GM21717 (cell line): Measurements from ENCODE around the gene SOCS4.
"Not testable (repeated sequence)": the region's sequence is repeated elsewhere in the genome, so short reads cannot be mapped to it uniquely, and the experiment has no call there.

Experiments
- ATAC-seq: cut with Tn5 transposase; IDR thresholded peaks from one replicate; pipeline ENCODE4 v1.9.1; 2021; ENCODE audit warnings: mild to moderate bottlenecking, moderate library complexity; ENCODE audit not compliant: unreplicated experiment

Gene SOCS4

DNA sequence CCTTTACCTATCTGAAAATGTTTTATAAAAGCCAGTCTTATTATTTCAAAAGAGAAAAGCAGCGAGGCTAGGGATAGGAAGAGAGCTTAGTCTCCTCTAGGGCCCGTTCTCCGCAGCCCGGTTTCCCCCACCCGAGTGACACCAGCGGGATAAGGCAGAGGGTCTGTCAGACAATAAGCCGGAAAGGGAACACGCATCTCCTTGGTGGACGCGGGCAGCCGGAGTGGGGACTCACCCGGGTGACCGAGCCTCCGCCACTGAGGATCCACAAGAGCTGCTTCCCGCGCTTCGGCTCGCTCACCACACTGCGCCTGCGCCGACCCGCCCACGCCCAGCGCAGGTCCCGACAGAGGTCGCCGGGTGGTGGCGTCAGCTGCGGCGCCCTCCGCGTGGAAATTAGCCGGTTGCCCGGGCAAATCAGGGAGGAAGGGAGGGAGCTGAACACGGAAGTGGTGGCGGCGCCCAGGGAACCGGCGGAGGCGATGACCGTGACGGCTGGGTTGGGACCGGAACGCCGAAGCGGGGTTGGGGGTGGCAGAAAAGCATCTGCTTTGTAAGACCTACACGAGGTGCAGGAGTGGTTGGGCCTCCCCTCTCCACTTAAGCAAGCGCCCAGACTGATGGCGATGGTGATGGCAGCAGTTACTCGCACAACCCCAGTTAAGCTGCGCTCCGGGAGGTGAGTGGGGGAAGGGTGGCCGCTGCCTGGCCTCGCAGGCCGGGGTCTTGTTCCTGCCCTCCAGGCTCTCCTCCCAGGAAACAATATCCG lies at the start of gene SOCS4, which contains the start of gene WDHD1:
TSS of gene SOCS4 (plus strand) at position 444 of the 769 bp plus-strand sequence. CDS start 15,806 bp downstream, outside the sequence.
TSS of gene WDHD1 (minus strand) at position 307 of the 769 bp plus-strand sequence. CDS start 312 bp downstream, outside the sequence.
- ATAC-seq: peak; percentile 87

DNA sequence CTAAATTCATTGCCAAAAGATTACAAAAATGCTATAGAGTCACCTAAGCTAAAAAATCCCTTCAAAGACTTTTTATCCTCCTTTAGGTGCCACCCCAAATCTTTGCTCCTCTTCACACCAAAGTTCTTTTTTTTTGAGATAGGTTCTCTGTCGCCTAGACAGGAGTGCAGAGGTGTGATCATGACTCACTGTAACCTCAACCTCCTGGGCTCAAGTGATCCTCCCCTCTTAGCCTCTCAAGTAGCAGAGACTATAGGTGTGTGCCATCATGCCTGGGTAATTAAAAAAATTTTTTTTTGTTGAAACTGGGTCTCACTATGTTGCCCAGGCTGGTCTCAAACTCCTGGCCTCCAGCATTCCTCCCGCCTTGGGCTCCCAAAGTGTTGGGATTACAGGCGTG lies 48.0 kb upstream of the SOCS4 start:
- ATAC-seq: no peak

DNA sequence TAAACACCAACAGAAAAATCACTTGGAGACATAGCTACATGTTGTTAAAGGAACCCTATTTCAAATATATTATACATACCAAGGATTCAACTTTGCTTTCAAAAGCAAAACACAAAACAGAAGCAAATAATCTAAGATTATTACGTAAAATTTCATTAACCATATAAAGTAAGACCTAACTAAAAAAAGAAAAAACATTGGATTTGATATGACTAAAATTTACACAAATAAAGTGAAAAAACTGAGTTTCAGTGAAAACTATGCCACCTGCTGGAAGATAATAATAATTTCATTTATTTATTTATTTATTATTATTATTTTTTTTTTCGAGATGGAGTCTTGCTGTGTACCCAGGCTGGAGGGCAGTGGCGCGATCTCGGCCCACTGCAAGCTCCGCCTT lies 45.3 kb upstream of the SOCS4 start:
- no peak for ATAC-seq

DNA sequence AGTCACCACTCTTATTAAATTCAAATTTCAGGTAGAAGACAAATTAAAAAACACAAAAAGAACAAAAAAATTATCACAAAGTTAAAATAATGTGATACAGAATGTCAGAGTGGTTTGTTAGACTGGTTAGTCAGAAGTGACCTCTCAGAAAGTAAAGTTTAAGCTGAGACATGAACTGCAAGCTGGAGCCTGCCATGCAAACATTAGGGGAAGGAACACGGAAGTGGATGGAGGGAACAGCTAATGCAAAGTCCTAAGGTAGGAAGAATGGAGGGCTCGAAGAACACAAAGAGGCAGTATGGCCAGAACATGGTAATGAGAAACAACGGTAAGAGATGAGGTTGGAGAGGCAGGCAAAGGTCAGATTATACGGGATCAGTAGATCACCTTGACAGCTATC lies 41.9 kb upstream of the SOCS4 start:
- no peak for ATAC-seq

- no peak for ATAC-seq
These were observed 26.7 kb upstream of the SOCS4 start for GRCh38 chr14:55000381-55000780.

DNA sequence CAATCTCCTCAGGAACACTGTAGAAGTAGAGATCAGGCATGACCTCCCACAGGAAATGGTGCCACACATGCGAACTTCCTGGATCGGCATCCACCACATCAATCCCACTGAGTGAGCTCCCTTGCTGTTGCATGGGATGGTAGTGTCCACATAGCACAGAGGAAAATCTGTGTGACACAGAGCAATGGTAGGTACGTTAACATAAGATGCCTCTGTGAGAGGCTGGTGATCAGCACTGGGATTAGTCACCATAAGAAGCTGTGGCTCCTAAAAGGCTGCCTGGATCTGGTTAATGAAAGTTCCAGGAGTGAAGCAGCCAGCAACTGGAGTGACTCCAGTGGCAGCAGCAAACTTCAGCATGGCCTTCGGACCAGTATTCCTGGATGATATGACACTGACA lies 22.0 kb upstream of the SOCS4 start:
- no peak for ATAC-seq

- ATAC-seq: no peak
These were observed 12.0 kb upstream of the SOCS4 start for GRCh38 chr14:55015006-55015405.

GRCh38 chr14:55019968-55020554 lies 7.0 kb upstream of the SOCS4 start:
- ATAC-seq: no peak

DNA sequence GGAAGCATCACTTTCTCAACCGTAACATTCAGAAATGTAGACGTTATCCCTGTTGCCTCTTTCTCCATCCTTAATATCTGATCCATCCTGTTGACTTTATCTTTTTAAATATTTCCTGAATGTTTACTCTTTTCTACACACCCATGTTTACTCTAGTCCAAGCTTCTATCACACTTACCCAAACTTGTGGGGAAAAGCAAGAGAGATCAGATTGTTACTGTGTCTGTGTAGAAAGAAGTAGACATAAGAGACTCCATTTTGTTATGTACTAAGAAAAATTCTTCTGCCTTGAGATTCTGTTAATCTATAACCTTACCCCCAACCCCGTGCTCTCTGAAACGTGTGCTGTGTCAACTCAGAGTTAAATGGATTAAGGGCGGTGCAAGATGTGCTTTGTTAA lies 2.7 kb upstream of the SOCS4 start:
- not testable (repeated sequence) for ATAC-seq

DNA sequence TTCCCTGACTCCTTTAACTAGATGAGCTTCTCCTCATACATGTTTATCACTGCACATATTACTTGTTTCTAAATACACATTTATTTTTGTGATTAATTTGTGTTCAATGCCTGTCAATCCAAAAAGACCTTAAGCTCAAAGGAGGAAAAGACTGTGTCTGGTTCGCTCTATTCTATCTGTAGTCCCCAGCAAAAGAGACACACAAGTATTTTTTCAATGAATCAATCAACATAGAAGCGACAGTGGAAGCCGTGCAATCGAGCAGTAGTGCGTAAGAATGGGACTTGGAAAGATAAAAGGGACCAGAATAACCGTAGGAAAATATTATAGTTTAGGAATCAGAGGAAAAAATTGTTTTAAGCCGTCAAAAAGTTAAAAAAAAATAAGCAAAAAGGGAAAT lies 1.1 kb upstream of the SOCS4 start:
- no peak for ATAC-seq

GRCh38 chr14:55026441-55026792 lies 619 bp upstream of the SOCS4 start:
- ATAC-seq: no peak

DNA sequence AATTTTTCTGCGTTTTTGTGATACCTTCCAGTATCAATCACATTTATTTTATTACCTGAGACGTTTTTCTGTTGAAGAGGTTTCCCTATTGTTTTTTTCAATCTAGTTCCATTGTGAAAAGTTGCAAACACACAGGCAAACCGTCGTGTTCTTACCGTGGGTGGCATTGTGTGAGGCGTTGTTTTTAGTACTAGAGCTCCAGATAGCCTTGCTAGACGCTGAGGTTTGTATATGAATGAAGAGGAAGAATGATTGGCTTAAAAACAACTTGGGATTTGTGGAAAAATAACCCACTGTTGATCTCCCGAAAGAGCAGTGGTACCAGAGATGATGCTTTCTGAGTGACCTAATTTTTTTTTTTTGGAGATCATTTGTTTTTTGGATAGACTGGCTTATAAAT lies 1.0 kb downstream of the SOCS4 start:
- no peak for ATAC-seq

DNA sequence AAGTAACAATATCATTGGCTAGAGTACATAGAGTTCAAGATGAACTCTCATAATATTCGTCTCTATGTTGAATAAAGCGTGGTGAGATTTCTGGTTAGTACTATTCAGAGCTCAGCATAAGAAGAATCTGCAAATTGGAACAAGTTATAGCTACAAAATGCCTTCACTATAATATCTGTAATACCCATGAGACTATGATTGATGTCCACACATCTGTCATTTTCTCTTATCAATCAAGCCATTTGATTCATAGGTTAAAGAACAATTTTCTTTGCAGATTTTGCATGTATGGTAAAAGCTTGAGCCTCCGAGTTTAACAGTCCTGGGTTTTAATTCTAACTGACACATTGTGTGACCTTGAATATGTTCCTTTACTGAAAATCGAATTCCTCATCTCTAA lies 1.4 kb downstream of the SOCS4 start:
- ATAC-seq: no peak

DNA sequence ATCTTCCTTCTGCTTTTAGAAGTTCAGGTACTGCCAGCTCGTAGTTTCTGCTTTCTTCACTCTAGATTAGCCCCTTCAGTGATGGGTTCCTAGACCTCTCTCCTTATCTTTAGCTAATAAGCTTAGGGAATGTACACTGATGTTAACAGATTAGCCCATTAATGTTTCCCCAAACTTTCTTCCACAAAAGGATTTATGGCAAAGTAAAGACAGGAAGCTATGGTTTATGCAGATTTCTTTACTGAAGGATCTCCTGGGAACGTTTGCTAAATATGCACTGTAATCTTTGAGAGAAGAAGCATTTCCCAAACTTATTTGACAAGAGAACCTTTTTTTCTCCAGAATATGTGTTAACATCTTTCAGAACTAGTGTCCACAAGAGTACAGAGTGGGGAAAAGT lies 4.2 kb downstream of the SOCS4 start:
- no peak for ATAC-seq

DNA sequence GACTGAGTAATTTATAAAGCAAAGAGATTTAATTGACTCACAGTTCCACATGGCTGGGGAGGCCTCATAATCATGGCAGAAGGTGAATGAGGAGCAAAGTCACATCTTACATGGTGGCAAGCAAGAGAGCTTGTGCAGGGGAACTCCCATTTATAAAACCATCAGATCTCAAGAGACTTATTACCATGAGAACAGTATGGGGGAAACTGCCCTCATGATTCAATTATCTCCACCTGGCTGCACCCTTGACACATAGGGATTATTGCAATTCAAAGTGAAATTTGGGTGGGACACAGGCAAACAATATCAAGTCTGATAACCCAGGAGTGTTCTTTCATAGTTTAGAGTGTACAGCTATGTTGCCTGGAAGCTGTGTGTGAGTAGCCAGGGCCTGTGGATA lies 11.0 kb downstream of the SOCS4 start:
- ATAC-seq: not testable (repeated sequence)

GRCh38 chr14:55038708-55039107 lies 11.7 kb downstream of the SOCS4 start:
- ATAC-seq: no peak

DNA sequence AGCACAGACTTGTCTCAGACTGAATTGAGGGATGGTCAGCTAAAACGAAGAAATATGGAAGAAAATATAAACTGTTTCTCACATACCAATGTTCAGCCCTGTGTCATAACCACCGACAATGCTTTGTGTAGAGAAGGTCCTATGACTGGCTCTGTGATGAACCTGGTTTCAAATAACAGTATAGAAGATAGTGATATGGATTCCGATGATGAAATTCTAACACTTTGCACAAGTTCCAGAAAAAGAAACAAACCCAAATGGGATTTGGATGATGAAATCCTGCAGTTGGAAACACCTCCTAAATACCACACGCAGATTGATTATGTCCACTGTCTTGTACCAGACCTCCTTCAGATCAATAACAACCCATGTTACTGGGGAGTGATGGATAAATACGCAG lies 16.5 kb downstream of the SOCS4 start:
- ATAC-seq: no peak

GRCh38 chr14:55045087-55045486 lies 18.1 kb downstream of the SOCS4 start:
- ATAC-seq: no peak

DNA sequence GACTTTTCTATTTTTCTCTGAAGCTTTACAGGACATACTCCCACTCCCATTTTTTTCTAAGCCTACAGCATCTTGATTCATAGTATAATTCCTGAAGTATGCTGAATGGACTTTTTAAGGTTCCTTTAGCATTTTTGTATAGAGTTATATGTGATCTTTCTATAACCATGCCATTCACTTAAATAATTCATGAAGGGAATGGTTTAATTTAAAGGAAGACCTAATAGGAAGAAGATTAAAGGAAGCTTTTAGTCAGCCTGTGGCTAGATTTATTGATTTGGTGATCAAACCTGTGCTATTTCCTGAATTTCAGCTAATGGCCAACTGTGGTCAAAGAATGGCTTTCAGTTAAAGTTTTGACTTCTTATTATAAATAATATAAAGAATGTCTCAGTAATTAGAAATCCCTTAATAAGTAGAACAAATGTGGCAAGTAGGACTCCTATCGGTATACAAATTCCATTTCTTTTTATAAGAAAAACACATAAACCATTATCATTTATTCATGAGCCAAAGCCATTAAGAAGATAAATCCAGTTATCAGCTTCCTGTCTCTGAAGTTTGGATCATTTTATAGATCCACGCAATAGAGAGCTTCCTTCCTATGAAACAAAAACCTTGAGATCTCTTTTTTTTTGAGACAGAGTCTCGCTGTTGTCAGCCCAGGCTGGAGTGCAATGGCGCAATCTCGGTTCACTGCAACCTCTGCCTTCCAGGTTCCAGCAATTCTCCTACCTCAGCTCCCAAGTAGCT lies 20.4 kb downstream of the SOCS4 start:
- ATAC-seq: no peak

GRCh38 chr14:55048900-55049436 lies 21.9 kb downstream of the SOCS4 start:
- no peak for ATAC-seq

DNA sequence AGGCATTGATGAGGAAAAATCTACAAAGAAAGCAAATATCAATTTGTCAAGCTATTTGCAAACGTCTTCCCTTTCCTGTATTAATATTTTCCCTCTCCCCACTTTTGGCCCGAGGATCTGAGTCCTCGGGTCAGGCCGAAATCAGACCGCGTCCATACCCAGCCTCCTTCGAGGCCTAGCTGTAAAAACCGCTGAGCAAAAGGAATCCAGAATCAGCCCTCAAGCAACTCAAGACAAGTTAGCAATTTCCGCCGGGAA lies 24.1 kb downstream of the SOCS4 start:
- ATAC-seq: no peak
